ENCODE results near the gene PLCB2.

PLCB2 gene

GRCh38 chr15:40306371-40306770, 1.4 kb downstream of the PLCB2 start:
- DNase-seq (ENCODE audit: extremely low spot score, insufficient read length, low read depth): no peak
- FAIRE-seq: no peak

- DNase-seq (ENCODE audit: extremely low spot score, insufficient read length, low read depth) (no peak), FAIRE-seq (no peak)
Observed at GRCh38 chr15:40305281-40305680, 2.5 kb downstream of the PLCB2 start.

- DNase-seq (ENCODE audit: extremely low spot score, insufficient read length, low read depth) (no peak), FAIRE-seq (no peak)
Observed at GRCh38 chr15:40303576-40303975, 4.2 kb downstream of the PLCB2 start.

- no peak for FAIRE-seq
- DNase-seq (ENCODE audit: extremely low spot score, insufficient read length, low read depth): no peak
Observed at GRCh38 chr15:40302981-40303380, 4.8 kb downstream of the PLCB2 start.

GRCh38 chr15:40302288-40302886, 5.3 kb downstream of the PLCB2 start:
- FAIRE-seq (no peak), DNase-seq (ENCODE audit: extremely low spot score, insufficient read length, low read depth) (no peak)

- no peak for DNase-seq (ENCODE audit: extremely low spot score, insufficient read length, low read depth)
- no peak for FAIRE-seq
Observed at GRCh38 chr15:40301467-40302179, 6.1 kb downstream of the PLCB2 start.

GRCh38 chr15:40300771-40301170, 7.0 kb downstream of the PLCB2 start:
- no peak for FAIRE-seq
- no peak for DNase-seq (ENCODE audit: extremely low spot score, insufficient read length, low read depth)

GRCh38 chr15:40300367-40300766, 7.4 kb downstream of the PLCB2 start:
- no peak for FAIRE-seq
- DNase-seq (ENCODE audit: extremely low spot score, insufficient read length, low read depth): no peak

GRCh38 chr15:40298216-40298935, 9.4 kb downstream of the PLCB2 start:
- DNase-seq (ENCODE audit: extremely low spot score, insufficient read length, low read depth): no peak
- no peak for FAIRE-seq

GRCh38 chr15:40297356-40297755, 10.4 kb downstream of the PLCB2 start:
- DNase-seq (ENCODE audit: extremely low spot score, insufficient read length, low read depth) (no peak), FAIRE-seq (no peak)

- FAIRE-seq: no peak
- DNase-seq (ENCODE audit: extremely low spot score, insufficient read length, low read depth): no peak
Observed at GRCh38 chr15:40296561-40297230, 11.0 kb downstream of the PLCB2 start.

- DNase-seq (ENCODE audit: extremely low spot score, insufficient read length, low read depth) (no peak), FAIRE-seq (no peak)
Observed at GRCh38 chr15:40295877-40296560, 11.7 kb downstream of the PLCB2 start.

GRCh38 chr15:40295297-40295696, 12.4 kb downstream of the PLCB2 start:
- DNase-seq (ENCODE audit: extremely low spot score, insufficient read length, low read depth): no peak
- FAIRE-seq: no peak

GRCh38 chr15:40293905-40294895, 13.5 kb downstream of the PLCB2 start:
- DNase-seq (ENCODE audit: extremely low spot score, insufficient read length, low read depth) (no peak), FAIRE-seq (no peak)

GRCh38 chr15:40293006-40293405, 14.7 kb downstream of the PLCB2 start:
- FAIRE-seq: no peak
- DNase-seq (ENCODE audit: extremely low spot score, insufficient read length, low read depth): no peak

GRCh38 chr15:40292246-40292645, 15.5 kb downstream of the PLCB2 start:
- FAIRE-seq (no peak), DNase-seq (ENCODE audit: extremely low spot score, insufficient read length, low read depth) (no peak)

GRCh38 chr15:40290918-40291574, 16.7 kb downstream of the PLCB2 start:
- no peak for DNase-seq (ENCODE audit: extremely low spot score, insufficient read length, low read depth)
- no peak for FAIRE-seq

GRCh38 chr15:40290545-40290917, 17.2 kb downstream of the PLCB2 start:
- DNase-seq (ENCODE audit: extremely low spot score, insufficient read length, low read depth) (no peak), FAIRE-seq (no peak)
